K562 (cell line): ENCODE measurements around the gene RSAD1. TPM values are rescaled to one million over a fixed set of nuclear protein-coding genes. Genes with fewer than 3 reads are reported as not detected.

Experiments
- AFF4 ChIP-seq: sonication (generic); formaldehyde crosslinking; IDR thresholded peaks from 2 replicates; pipeline ENCODE4 v1.8.0; 2023; ENCODE audit warnings: mild to moderate bottlenecking, missing genetic modification reagents
- ATF3 ChIP-seq, 2 experiments: fragments of 450-650 bp in 1 of 2; sonication (generic) in 1 of 2; formaldehyde crosslinking in 1 of 2; IDR thresholded peaks in 1 of 2; conservative IDR thresholded peaks in 1 of 2; 2 replicates each; pipeline versions ENCODE4 v1.6.1 to v1.8.1; 2016 to 2023; ENCODE audit warnings: mild to moderate bottlenecking in 2 of 2, moderate library complexity in 2 of 2, inconsistent platforms in 1 of 2, missing genetic modification reagents in 1 of 2
- ATF6 ChIP-seq: sonication (generic); formaldehyde crosslinking; IDR thresholded peaks from 2 replicates; pipeline ENCODE4 v1.4.0; 2020; ENCODE audit warnings: mild to moderate bottlenecking, missing genetic modification reagents
- BHLHE40 ChIP-seq: IDR thresholded peaks from 2 replicates; pipeline ENCODE4 v1.6.1; 2011; ENCODE audit warnings: low read length, improper control_type of control experiment
- CREB3L1 ChIP-seq: fragments of 450-650 bp; IDR thresholded peaks from 2 replicates; pipeline ENCODE4 v1.6.1; 2014; ENCODE audit warnings: low read depth, mild to moderate bottlenecking, moderate library complexity, borderline replicate concordance
- ERF ChIP-seq: fragments of 450-650 bp; formaldehyde crosslinking; IDR thresholded peaks from 2 replicates; pipeline ENCODE4 v1.4.0; 2020; ENCODE audit warnings: mild to moderate bottlenecking, mixed read lengths
- ETS2 ChIP-seq: IDR thresholded peaks from 2 replicates; pipeline ENCODE4 v1.6.1; 2016; ENCODE audit warnings: borderline replicate concordance, missing genetic modification characterization, mild to moderate bottlenecking, moderate library complexity, missing compliant biosample characterization; ENCODE audit not compliant: poor library complexity, severe bottlenecking
- KLF13 ChIP-seq: fragments of 450-650 bp; IDR thresholded peaks from 2 replicates; pipeline ENCODE4 v1.6.1; 2016; ENCODE audit warnings: missing genetic modification characterization, low read depth, mild to moderate bottlenecking, missing compliant biosample characterization, moderate library complexity, borderline replicate concordance
- NFE2 ChIP-seq: IDR thresholded peaks from 2 replicates; pipeline ENCODE4 v1.6.1; 2014; ENCODE audit warnings: antibody characterized with exemption, low read depth
- RNF2 ChIP-seq: sonication (generic); IDR thresholded peaks from 2 replicates; pipeline ENCODE4 v1.6.1; 2016
- TCF3 ChIP-seq: sonication (generic); formaldehyde crosslinking; IDR thresholded peaks from 2 replicates; pipeline ENCODE4 v1.4.0; 2020; ENCODE audit warnings: mild to moderate bottlenecking, missing genetic modification reagents
- TGIF2 ChIP-seq: sonication (generic); formaldehyde crosslinking; IDR thresholded peaks from 2 replicates; pipeline ENCODE4 v1.8.1; 2022; ENCODE audit warnings: mild to moderate bottlenecking, missing genetic modification reagents, moderate library complexity
- ZKSCAN8 ChIP-seq: fragments of 200-800 bp; sonication (Bioruptor generic); IDR thresholded peaks from 2 replicates; pipeline ENCODE4 v1.6.1; 2016; ENCODE audit warnings: missing genetic modification characterization, missing compliant biosample characterization
- ZNF282 ChIP-seq: sonication (generic); formaldehyde crosslinking; IDR thresholded peaks from 2 replicates; pipeline ENCODE4 v1.8.1; 2023; ENCODE audit warnings: missing genetic modification reagents
- polyA plus RNA-seq, 8 experiments: library from polyadenylated mRNA; depleted of rRNA in 4 of 8; stranded (reverse) in 5 of 8; unstranded in 3 of 8; fragments of >200 nt; fragmentation: Nextera tagmentation in 2 of 8; fragmentation: Illumina TruSeq in 1 of 8; extraction: Ambion mirVana in 2 of 8; extraction: Trizol in 1 of 8; gene quantifications; 2 replicates each; pipeline versions ENCODE4 v1.2.1 to v1.2.3, GENCODE V29; 2011 to 2014; ENCODE audit warnings: inconsistent platforms in 1 of 8, missing spikeins in 1 of 8
- total RNA-seq, 7 experiments: library from RNA; depleted of rRNA in 6 of 7; stranded (reverse); fragments of >200 nt in 6 of 7; fragmentation: Illumina TruSeq in 2 of 7; extraction: Trizol in 2 of 7; gene quantifications; 2 replicates each; pipeline versions ENCODE4 v1.2.1 to v1.2.3, GENCODE V29; 2011 to 2021; ENCODE audit warnings: low replicate concordance in 1 of 7

RSAD1 gene
- total and polyA plus RNA-seq, 9 of the 15 experiments (the other 6 are each of a cell fraction or from before 2014, with no cell fraction given): 4.5 to 42.5 (median 26.8) TPM

GRCh38 chr17:50478391-50479381 lies at the start of gene RSAD1 (continued):
- TF ChIP-seq CREB3L1 (peak; percentile 87), ATF3 (IDR thresholded peaks at IDR 0.05) (peak; percentile 12; the same call in 1 of the 2 replicates), ATF3 (CRISPR knock-in tag; conservative IDR thresholded peaks at IDR 0.05) (peak; percentile 87), TCF3 (CRISPR knock-in tag) (peak; percentile 58), ERF (CRISPR knock-in tag) (no peak), RNF2 (no peak), NFE2 (peak; percentile 18; the same call in 1 of the 2 replicates), ATF6 (peak; percentile 59; the same call in 1 of the 2 replicates), ZNF282 (CRISPR knock-in tag) (0 out of 2 replicates have a peak, but pooled peaks have one; percentile 28), ZKSCAN8 (CRISPR knock-in tag) (no peak), AFF4 (CRISPR knock-in tag) (peak; percentile 69; the same call in 1 of the 2 replicates), KLF13 (tag) (peak; percentile 77), TGIF2 (CRISPR knock-in tag) (no peak), ETS2 (no peak), BHLHE40 (peak; percentile 99)
